ENCODE measurements around the gene NCS1.

The NCS1 gene

DNA sequence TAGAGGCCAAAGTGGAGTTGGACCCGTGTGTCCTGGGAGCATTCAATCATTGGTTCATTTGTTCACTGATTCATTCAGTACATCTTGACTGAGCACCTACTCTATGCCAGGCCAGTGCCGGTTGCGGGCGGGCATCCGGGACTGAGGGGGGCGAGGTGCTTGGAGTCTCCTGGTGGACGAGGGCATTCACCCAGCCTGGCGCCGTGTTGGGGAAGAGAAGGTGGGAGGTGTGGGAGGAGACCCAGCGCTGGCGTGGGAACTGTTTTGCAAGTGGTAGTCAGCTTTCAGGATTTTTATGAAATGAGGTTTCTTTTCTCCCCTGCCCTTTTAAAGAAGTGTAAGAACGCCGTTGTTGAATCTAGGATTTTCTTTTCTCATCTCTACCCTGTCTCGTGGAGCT lies 37.2 kb downstream of the NCS1 start:
- H3K9ac ChIP-seq (ENCODE audit: low read depth, low read length): peak overlapping the region; percentile 27; the same call in 1 of the 2 replicates
- H3K27me3 ChIP-seq (ENCODE audit: insufficient read depth, low read length): no peaks in the 10 kb centered on the region
- H3K4me3 ChIP-seq (ENCODE audit: low read length): no peak overlapping the region
- H3K36me3 ChIP-seq (ENCODE audit: insufficient read depth, low read depth, low read length): no peaks in the 10 kb centered on the region
- no peak overlapping the region for H3K27ac ChIP-seq (ENCODE audit: low read length)
- no peaks in the 10 kb centered on the region for H3K9me3 ChIP-seq (ENCODE audit: insufficient read depth, low read depth, low read length)
- peaks cover 11% of the 10 kb centered on the region; the same call in 1 of the 2 replicates for H3K4me1 ChIP-seq (ENCODE audit: insufficient read depth, low read length)

DNA sequence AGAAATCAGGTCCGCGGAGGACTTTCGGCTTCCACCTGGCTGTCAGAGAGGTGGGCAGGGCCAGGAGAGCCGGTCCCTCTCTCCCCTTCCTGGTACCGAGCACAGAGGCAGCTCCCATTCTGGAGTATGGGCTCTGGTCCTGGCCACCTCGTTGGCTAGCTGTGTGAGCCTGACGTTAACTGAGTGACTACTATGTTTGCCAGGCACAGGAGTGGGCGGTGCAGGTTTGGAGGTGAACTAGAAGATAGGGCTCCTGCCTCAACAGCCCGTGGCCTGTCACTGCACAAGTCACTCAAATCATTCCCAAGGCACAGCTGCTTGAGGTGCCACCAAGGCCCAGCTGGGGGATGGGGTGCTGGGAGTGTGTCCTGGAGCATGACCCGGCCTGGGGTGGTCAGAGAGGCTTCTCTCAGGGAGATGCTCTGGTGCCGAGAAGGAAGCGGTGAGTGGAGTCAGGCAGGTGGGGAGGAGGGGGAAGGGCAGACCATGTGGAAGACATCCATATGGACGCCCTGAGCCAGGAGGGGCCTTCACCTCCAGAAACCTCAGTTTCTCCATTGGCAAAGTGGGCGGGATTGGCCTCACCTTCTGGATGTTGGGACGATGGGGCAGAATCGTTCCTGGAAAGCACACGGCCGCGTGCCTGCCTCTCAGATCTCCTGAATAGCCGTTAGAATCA lies 39.5 kb downstream of the NCS1 start:
- Histone ChIP-seq H3K4me1 (ENCODE audit: insufficient read depth, low read length) (peaks cover 11% of the 10 kb centered on the region; the same call in 1 of the 2 replicates), H3K9ac (ENCODE audit: low read depth, low read length) (no peak overlapping the region), H3K27ac (ENCODE audit: low read length) (no peak overlapping the region), H3K4me3 (ENCODE audit: low read length) (no peak overlapping the region), H3K9me3 (ENCODE audit: insufficient read depth, low read depth, low read length) (no peaks in the 10 kb centered on the region), H3K36me3 (ENCODE audit: insufficient read depth, low read depth, low read length) (no peaks in the 10 kb centered on the region), H3K27me3 (ENCODE audit: insufficient read depth, low read length) (no peaks in the 10 kb centered on the region)

DNA sequence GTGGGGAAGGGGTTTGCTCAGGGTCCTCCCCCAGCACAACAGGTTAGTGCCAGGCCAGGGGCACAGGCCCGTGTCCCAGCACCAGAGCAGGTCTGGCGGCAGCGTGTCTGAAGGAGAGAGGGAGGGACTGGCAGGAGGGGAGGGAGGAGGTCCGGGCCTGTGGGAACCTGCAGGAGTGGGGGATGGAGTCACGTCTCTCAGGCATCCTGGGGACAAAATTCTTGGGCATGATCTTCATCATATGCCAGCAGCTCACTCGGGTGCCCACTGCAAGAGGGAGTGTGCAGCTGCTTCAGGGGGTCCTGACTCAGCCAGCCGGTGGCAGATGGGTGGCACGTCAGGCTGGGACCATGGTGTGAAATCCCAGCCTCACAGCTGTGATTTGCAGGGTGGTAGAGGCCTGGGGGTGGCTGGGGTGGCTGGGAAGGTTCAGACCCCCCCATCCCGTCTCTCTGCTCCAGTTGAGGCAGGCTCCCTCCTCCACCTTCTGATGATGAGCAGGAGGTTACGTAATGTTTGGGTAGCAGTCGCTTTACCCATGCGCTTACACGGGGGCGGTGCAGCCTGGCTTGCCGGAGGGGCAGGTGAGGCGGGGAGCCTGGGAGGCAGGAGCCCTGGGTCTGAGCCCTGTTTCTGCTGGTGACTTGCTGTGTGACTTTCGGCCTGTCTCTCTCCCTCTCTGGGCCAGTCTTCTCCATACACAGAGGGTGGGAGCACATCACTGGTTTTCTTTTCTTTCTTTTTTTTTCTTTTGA lies 40.5 kb downstream of the NCS1 start:
- H3K36me3 ChIP-seq (ENCODE audit: insufficient read depth, low read depth, low read length): no peaks in the 10 kb centered on the region
- no peak overlapping the region for H3K9ac ChIP-seq (ENCODE audit: low read depth, low read length)
- H3K9me3 ChIP-seq (ENCODE audit: insufficient read depth, low read depth, low read length): no peaks in the 10 kb centered on the region
- no peaks in the 10 kb centered on the region for H3K27me3 ChIP-seq (ENCODE audit: insufficient read depth, low read length)
- no peak overlapping the region for H3K4me3 ChIP-seq (ENCODE audit: low read length)
- H3K4me1 ChIP-seq (ENCODE audit: insufficient read depth, low read length): peaks cover 11% of the 10 kb centered on the region; the same call in 1 of the 2 replicates
- no peak overlapping the region for H3K27ac ChIP-seq (ENCODE audit: low read length)

DNA sequence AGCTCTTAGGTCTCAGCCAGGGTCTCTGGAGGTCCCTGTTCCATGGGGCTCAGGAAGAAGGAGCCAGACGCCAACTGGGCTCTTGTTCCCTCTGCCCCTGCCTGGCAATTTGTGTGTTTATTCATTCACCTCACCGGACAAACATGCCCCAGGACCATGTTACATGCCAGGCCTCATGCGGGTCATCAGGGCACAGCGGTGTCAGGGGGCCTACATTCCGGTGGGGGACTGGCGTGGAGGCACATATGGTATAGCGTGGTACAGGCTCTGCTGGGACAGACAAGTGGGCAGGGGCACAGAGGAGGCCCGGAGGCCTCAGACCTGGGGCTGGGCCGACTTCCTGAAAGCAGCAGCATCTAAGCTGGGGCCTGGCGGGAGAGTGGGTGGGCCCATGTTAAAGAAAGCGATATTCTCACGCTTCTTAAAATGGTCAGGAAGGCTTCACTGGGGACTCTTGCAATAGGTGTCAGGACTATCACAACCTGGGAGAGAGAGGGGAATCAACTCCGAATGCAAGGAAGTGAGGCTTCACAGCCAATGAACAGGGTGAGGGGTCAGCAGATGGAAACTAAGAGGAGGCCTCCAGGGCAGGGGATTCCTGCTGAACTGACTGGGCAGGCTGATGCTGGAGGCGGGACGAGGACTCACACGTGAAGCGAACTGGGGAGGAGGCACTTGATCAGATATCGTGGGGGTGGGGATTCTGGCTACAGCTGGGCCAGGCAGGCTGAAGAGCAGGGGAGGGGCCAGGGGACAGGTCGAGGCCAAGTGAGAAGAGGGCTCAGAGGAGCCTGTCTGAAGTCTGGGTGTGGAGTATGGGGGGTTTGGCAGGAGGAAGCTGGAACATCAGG lies 41.9 kb downstream of the NCS1 start:
- Histone ChIP-seq H3K4me3 (ENCODE audit: low read length) (no peak overlapping the region), H3K27ac (ENCODE audit: low read length) (peak overlapping the region; percentile 56), H3K9me3 (ENCODE audit: insufficient read depth, low read depth, low read length) (no peaks in the 10 kb centered on the region)

DNA sequence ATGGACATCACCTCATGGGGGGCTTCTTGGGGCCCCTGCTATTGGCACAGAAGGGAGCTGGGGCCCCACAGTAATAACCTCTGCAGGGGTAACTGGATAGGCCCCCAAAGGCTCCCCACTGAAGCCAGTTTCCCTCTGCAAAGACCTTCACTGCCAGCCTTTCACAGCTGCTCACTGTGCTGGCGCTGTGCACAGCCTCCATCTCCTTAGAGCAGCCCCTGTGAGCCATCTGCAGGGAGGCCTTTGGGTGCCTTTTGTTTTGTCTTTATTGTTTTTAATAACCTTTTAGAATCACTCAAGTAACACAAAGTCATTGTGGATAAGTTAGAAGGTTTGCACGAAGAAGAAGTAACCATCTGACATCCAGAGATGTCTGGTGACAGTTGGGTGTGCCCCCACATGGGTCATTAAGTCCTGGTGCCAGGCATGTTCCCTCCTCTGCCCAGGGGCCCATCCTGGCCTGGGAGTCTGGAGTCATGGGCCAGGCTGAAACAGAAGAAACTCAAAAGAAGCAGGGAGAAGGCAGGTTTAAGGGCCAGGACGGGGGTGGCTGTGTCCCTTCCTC lies 42.7 kb downstream of the NCS1 start:
- Histone ChIP-seq H3K27ac (ENCODE audit: low read length) (no peak overlapping the region), H3K9ac (ENCODE audit: low read depth, low read length) (no peak overlapping the region), H3K36me3 (ENCODE audit: insufficient read depth, low read depth, low read length) (peaks cover 7% of the 10 kb centered on the region; the same call in 1 of the 2 replicates), H3K4me3 (ENCODE audit: low read length) (no peak overlapping the region), H3K4me1 (ENCODE audit: insufficient read depth, low read length) (peaks cover 7% of the 10 kb centered on the region; the same call in 1 of the 2 replicates), H3K9me3 (ENCODE audit: insufficient read depth, low read depth, low read length) (no peaks in the 10 kb centered on the region), H3K27me3 (ENCODE audit: insufficient read depth, low read length) (no peaks in the 10 kb centered on the region)

More for the DNA sequence above, 41.9 kb downstream of the NCS1 start:
- Histone ChIP-seq H3K36me3 (ENCODE audit: insufficient read depth, low read depth, low read length) (peaks cover 7% of the 10 kb centered on the region; the same call in 1 of the 2 replicates), H3K4me1 (ENCODE audit: insufficient read depth, low read length) (peaks cover 8% of the 10 kb centered on the region; the same call in 1 of the 2 replicates), H3K9ac (ENCODE audit: low read depth, low read length) (peak overlapping the region; percentile 41; the same call in 1 of the 2 replicates), H3K27me3 (ENCODE audit: insufficient read depth, low read length) (no peaks in the 10 kb centered on the region)

DNA sequence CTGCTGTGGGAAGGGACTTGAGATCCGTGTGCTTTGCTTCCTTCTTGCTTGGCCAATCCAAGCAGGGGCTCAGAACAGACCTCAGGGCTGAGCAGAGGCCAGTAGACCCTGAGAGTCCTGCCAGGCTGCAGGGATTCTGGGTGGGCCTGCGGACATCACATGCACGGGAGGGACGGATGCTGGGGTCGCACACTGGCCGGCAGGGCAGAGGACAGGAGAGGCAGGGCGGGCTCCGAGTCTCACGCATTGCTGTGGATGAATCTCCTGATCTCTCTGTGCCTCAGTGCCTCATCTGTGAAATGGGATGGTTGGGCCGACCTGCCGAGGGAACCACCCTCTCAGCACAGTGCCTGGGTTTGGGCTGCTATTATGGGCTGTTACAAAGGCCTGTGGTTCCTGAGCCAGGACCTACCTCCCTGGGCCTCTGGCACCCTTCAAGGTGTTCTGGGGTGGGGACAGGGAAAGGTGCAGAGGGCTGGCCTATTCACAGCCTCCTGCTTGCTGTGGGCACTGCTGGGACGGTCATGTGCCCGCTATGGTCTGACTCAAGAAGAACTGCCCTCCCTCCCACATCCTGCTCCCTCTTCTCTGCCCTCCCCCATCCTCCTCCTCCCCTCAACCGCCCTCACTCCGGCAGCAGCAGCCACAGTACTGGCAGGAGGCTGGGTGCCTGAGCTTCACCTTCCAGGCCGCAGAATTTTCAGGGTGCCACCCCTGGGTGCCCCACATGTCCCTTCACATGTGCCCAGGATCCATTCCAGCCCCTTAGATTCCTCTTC lies 43.3 kb downstream of the NCS1 start:
- Histone ChIP-seq H3K4me1 (ENCODE audit: insufficient read depth, low read length) (peaks cover 7% of the 10 kb centered on the region; the same call in 1 of the 2 replicates), H3K4me3 (ENCODE audit: low read length) (no peak overlapping the region), H3K9me3 (ENCODE audit: insufficient read depth, low read depth, low read length) (no peaks in the 10 kb centered on the region), H3K27me3 (ENCODE audit: insufficient read depth, low read length) (no peaks in the 10 kb centered on the region), H3K27ac (ENCODE audit: low read length) (no peak overlapping the region), H3K9ac (ENCODE audit: low read depth, low read length) (no peak overlapping the region), H3K36me3 (ENCODE audit: insufficient read depth, low read depth, low read length) (peaks cover 7% of the 10 kb centered on the region; the same call in 1 of the 2 replicates)

DNA sequence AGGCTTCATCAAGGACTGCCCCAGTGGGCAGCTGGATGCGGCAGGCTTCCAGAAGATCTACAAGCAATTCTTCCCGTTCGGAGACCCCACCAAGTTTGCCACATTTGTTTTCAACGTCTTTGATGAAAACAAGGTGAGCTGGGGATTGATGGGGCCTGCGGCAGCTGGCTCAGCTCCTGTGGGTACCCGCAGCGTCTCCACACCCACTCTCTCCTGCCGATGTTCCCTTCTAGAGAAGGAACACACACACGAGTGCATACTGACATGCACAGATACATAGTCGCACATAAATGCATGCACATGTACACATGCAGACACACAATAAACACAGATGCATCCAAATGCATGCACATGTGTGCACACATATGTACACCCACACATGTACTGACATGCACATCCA lies 45.6 kb downstream of the NCS1 start:
- Histone ChIP-seq H3K27ac (ENCODE audit: low read length) (no peak overlapping the region), H3K4me3 (ENCODE audit: low read length) (no peak overlapping the region), H3K4me1 (ENCODE audit: insufficient read depth, low read length) (peaks cover 7% of the 10 kb centered on the region; the same call in 1 of the 2 replicates), H3K9me3 (ENCODE audit: insufficient read depth, low read depth, low read length) (no peaks in the 10 kb centered on the region), H3K27me3 (ENCODE audit: insufficient read depth, low read length) (no peaks in the 10 kb centered on the region), H3K36me3 (ENCODE audit: insufficient read depth, low read depth, low read length) (peaks cover 7% of the 10 kb centered on the region; the same call in 1 of the 2 replicates), H3K9ac (ENCODE audit: low read depth, low read length) (no peak overlapping the region)

DNA sequence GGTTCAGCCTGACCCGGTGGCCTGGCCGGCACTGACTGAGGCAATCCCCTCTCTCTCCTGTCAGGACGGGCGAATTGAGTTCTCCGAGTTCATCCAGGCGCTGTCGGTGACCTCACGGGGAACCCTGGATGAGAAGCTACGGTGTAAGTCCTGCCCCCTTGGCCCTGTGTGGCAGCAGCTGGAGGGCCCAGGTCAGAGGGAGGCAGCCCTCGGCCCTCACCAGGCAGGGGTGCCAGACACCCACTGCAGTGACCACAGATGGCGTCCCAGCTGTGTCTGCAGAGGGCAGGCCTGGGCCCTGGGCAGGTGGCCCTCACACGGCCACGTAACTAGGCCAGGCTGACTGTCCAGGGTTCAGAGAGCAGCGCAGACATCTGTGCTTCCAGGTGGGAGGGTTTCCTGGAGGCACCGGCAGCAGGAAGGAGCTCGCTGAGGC lies 47.5 kb downstream of the NCS1 start:
- H3K36me3 ChIP-seq (ENCODE audit: insufficient read depth, low read depth, low read length): peaks cover 7% of the 10 kb centered on the region; the same call in 1 of the 2 replicates
- no peaks in the 10 kb centered on the region for H3K27me3 ChIP-seq (ENCODE audit: insufficient read depth, low read length)
- no peak overlapping the region for H3K9ac ChIP-seq (ENCODE audit: low read depth, low read length)
- H3K4me1 ChIP-seq (ENCODE audit: insufficient read depth, low read length): no peaks in the 10 kb centered on the region; the same call in 1 of the 2 replicates
- no peak overlapping the region for H3K4me3 ChIP-seq (ENCODE audit: low read length)
- H3K9me3 ChIP-seq (ENCODE audit: insufficient read depth, low read depth, low read length): no peaks in the 10 kb centered on the region
- no peak overlapping the region for H3K27ac ChIP-seq (ENCODE audit: low read length)

DNA sequence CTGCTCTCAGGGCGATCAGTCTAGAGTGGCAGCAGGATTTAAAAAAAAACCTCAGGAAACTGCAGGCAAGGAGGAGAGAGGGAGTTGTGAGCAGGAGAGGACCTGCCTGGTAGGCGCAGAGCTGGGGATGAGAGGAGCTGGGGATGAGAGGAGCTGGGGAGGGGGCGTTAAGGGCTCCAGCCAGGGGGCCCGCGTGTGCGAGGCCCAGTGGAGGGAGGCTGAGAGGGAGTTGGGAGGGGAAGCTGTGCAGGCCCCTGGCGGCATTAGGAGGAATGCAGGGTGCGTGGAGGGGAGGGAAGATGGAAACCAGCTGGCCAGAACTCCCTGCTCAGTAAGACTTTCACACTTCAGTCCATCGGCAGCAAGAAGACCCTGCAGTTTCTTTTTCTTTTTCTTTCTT lies 48.1 kb downstream of the NCS1 start:
- no peak overlapping the region for H3K27ac ChIP-seq (ENCODE audit: low read length)
- no peaks in the 10 kb centered on the region for H3K4me1 ChIP-seq (ENCODE audit: insufficient read depth, low read length)
- no peaks in the 10 kb centered on the region for H3K9me3 ChIP-seq (ENCODE audit: insufficient read depth, low read depth, low read length)
- H3K27me3 ChIP-seq (ENCODE audit: insufficient read depth, low read length): no peaks in the 10 kb centered on the region
- H3K4me3 ChIP-seq (ENCODE audit: low read length): no peak overlapping the region
- H3K36me3 ChIP-seq (ENCODE audit: insufficient read depth, low read depth, low read length): peaks cover 7% of the 10 kb centered on the region; the same call in 1 of the 2 replicates
- H3K9ac ChIP-seq (ENCODE audit: low read depth, low read length): no peak overlapping the region

DNA sequence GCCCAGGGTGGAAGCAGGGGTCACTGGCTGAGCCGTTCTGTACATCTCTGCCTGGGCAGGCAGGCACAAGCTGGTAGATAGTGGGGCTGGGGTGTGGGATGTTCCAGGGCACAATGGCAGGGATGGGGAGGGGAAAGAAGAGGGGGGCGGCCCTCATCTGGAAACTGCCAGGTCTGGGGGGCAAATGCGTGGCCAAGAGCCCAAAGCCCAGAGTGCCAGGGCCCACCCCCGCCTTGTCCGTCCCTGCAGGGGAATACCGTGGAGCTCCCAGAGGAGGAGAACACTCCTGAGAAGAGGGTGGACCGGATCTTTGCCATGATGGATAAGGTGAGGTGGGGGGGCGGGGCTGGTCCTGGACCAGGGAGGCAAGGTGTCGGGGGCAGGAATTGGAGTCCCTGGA lies 50.6 kb downstream of the NCS1 start:
- no peaks in the 10 kb centered on the region for H3K27me3 ChIP-seq (ENCODE audit: insufficient read depth, low read length)
- H3K36me3 ChIP-seq (ENCODE audit: insufficient read depth, low read depth, low read length): peaks cover 16% of the 10 kb centered on the region
- H3K4me3 ChIP-seq (ENCODE audit: low read length): no peak overlapping the region
- H3K27ac ChIP-seq (ENCODE audit: low read length): no peak overlapping the region
- no peaks in the 10 kb centered on the region for H3K4me1 ChIP-seq (ENCODE audit: insufficient read depth, low read length)
- no peaks in the 10 kb centered on the region for H3K9me3 ChIP-seq (ENCODE audit: insufficient read depth, low read depth, low read length)
- no peak overlapping the region for H3K9ac ChIP-seq (ENCODE audit: low read depth, low read length)

Measured in iPS-20b (cell line).